Sigmoid colon (tissue), 7 donors: ENCODE results near the gene AHNAK. TPM values are rescaled to one million over a fixed set of nuclear protein-coding genes. Genes with fewer than 3 reads are reported as not detected.

ENCODE experiments used
- DNase-seq: peaks from one replicate; pipeline ENCODE4 v3.0.0-alpha.2; 2019
- H3K27ac ChIP-seq, 4 donors: fragments of 200-600 bp; sonication (generic); one replicate each; pipeline ENCODE4 v1.5.1; 2016 to 2019; ENCODE audit warnings: mild to moderate bottlenecking in 1 of 4
- H3K27me3 ChIP-seq, 3 donors: fragments of 200-600 bp; sonication (generic); one replicate each; pipeline ENCODE4 v1.5.1; 2019; ENCODE audit warnings: mild to moderate bottlenecking in 1 of 3
- H3K36me3 ChIP-seq, 4 donors: fragments of 200-600 bp; sonication (generic); one replicate each; pipeline ENCODE4 v1.5.1; 2016 to 2019
- H3K4me1 ChIP-seq, 4 donors: fragments of 200-600 bp; sonication (generic); one replicate each; pipeline ENCODE4 v1.5.1; 2017 to 2019
- H3K4me3 ChIP-seq, 4 donors: fragments of 200-600 bp; sonication (generic); one replicate each; pipeline ENCODE4 v1.5.1; 2017 to 2019; ENCODE audit warnings: mild to moderate bottlenecking in 2 of 4, moderate library complexity in 1 of 4
- H3K9me3 ChIP-seq, 4 donors: fragments of 200-600 bp in 3 of 4; sonication (generic) in 3 of 4; one replicate each; pipeline versions ENCODE4 v1.5.1 to v1.6.1; 2013 to 2019
- CTCF ChIP-seq, 4 experiments: fragments of 450-650 bp in 3 of 4; fragments of 200-600 bp in 1 of 4; IDR thresholded peaks; one replicate each; pipeline ENCODE4 v1.5.1; 2016 to 2019; ENCODE audit warnings: antibody characterized with exemption in 4 of 4, mild to moderate bottlenecking in 3 of 4, moderate library complexity in 2 of 4
- EP300 ChIP-seq, 4 donors: sonication (generic); formaldehyde crosslinking; IDR thresholded peaks; one replicate each; pipeline ENCODE4 v1.6.1; 2017; ENCODE audit warnings: antibody characterized with exemption in 4 of 4
- POLR2A ChIP-seq, 2 donors: fragments of 450-650 bp; IDR thresholded peaks; one replicate each; pipeline ENCODE4 v1.6.1; 2016; ENCODE audit warnings: antibody characterized with exemption in 2 of 2, mild to moderate bottlenecking in 2 of 2, moderate library complexity in 2 of 2
- POLR2AphosphoS5 ChIP-seq, 4 donors: sonication (generic); formaldehyde crosslinking; IDR thresholded peaks; one replicate each; pipeline ENCODE4 v1.6.1; 2017; ENCODE audit warnings: antibody characterized with exemption in 4 of 4
- WGBS, 2 donors: extraction: QIAGEN DNeasy Blood & Tissue Kit; methylation state at CpG; one replicate each; pipeline ENCODE4 v1.1.7; 2013; 5-methylcytosine and 5-hydroxymethylcytosine counted together
- intact Hi-C: fragments of 100-400 bp; cut with DNase I; formaldehyde crosslinking; loops from one replicate; pipeline ENCODE4 v1.15.1; 2023
- polyA plus RNA-seq, 3 donors: library from polyadenylated mRNA; stranded (reverse); fragments of 200-250 nt; gene quantifications; one replicate each; pipeline ENCODE4 v1.2.3, GENCODE V29; 2013
- total RNA-seq, 4 donors: library from RNA; depleted of rRNA; stranded (reverse); fragments of >200 nt; gene quantifications; one replicate each; pipeline ENCODE4 v1.1.0, GENCODE V29; 2016
- donor health status: healthy with polysubstance abuse.
- donor health status: Bipolar disorder and iron deficiency.
- donor health status: healthy.

Gene AHNAK
- total and polyA plus RNA-seq, 7 donors: 82.3 to 1,294 (median 751) TPM

DNA sequence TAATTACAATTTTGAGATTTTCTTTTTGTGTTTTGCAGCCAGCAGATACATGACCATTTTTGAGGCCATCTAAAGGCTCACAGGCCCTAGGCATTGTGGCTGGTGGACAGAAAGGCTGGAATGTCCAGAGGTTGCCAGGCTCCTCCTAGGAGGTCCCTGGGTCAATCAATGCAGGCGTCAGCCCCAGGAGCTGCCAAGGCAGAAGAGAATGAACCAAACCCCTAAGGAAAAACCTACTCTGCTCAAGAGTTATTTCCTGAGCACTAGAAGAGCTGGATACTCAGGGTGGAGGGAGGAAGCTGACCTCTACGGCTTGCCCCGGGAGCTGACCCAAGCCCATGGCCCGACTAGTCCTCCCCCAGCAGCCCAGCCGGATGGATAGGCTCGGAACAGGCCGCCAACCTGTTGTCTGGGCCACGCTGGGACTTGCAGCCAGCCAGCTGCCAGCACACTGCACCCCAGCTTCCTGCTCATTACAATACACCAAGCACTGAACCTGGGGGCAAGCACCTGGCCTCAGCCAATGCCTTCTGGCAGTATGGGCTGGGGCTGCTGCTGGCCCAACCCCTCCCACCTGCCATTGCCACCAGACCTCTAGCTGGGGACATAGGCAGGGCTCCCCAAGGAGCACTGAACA, 133.4 kb downstream of the AHNAK start:
- H3K27me3 ChIP-seq: no peaks in the 10 kb centered on the region
- H3K36me3 ChIP-seq: no peaks in the 10 kb centered on the region
- peaks cover 0 to 7% (median 5%) of the 10 kb centered on the region in 4 donors for H3K4me1 ChIP-seq
- intact Hi-C loops: no loop called here
- H3K4me3 ChIP-seq: no peak overlapping the region
- H3K27ac ChIP-seq: no peak overlapping the region
- no peaks in the 10 kb centered on the region for H3K9me3 ChIP-seq
- 81 to 89% methylated on average over 8 of the region's 8 CpGs for WGBS, 2 donors
- TF ChIP-seq CTCF (IDR thresholded peaks at IDR 0.05) (no peak), POLR2A (IDR thresholded peaks at IDR 0.05) (no peak), POLR2AphosphoS5 (IDR thresholded peaks at IDR 0.05) (no peak), EP300 (IDR thresholded peaks at IDR 0.05) (no peak)
- no peak for DNase-seq

DNA sequence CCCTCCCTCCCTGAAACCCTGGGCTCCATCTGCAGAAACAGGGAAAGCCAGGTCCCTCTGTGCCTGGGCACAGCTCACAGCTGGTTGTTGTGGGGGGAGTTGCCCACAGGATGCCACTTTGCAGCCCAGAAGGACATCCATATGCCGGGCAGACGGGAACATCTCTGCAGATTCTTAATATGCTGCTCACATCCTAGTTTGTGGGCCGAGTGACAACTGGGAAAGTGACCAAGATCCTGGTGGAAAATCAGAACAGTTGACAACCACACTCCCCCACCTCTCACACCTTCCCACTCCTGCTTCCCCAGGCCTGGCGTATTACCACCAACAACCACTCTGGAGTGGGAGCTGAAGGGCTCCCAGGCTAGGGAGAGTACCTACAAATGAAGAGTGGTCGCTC, 135.1 kb downstream of the AHNAK start:
- no peaks in the 10 kb centered on the region for H3K27me3 ChIP-seq
- H3K4me1 ChIP-seq: no peaks in the 10 kb centered on the region
- intact Hi-C loops: no loop called here
- no peak overlapping the region for H3K4me3 ChIP-seq
- no peak for DNase-seq
- WGBS, 2 donors: 90% methylated on average over 5 of the region's 5 CpGs
- H3K27ac ChIP-seq: no peak overlapping the region
- H3K9me3 ChIP-seq: no peaks in the 10 kb centered on the region
- H3K36me3 ChIP-seq: no peaks in the 10 kb centered on the region
- TF ChIP-seq POLR2AphosphoS5 (IDR thresholded peaks at IDR 0.05) (no peak), POLR2A (IDR thresholded peaks at IDR 0.05) (no peak), EP300 (IDR thresholded peaks at IDR 0.05) (no peak), CTCF (IDR thresholded peaks at IDR 0.05) (no peak)

DNA sequence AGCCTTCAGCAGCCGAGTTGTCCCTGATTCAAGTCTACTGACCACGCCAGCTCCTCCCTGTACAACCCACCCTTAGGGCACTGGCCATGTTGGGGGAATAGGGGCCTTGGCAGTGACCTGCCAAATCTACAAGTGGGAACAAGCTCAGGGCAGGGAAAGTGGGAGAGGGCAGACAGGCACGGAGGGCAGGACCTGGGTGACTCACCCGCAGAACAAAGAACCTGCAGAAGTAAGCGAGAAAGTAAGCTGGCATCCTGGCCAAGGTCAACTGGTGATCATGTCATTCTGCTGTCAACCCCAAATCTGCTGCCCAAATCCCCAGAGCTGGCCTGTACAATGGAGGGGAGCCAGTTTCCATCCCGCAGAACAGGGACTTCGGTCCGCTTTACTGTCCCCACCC, 135.6 kb downstream of the AHNAK start:
- Histone ChIP-seq H3K9me3 (no peaks in the 10 kb centered on the region), H3K4me1 (no peaks in the 10 kb centered on the region), H3K36me3 (no peaks in the 10 kb centered on the region), H3K27ac (no peak overlapping the region), H3K27me3 (no peaks in the 10 kb centered on the region), H3K4me3 (no peak overlapping the region)
- WGBS, 2 donors: 86 to 91% methylated on average over 8 of the region's 8 CpGs
- TF ChIP-seq EP300 (IDR thresholded peaks at IDR 0.05) (no peak), POLR2A (IDR thresholded peaks at IDR 0.05) (no peak), POLR2AphosphoS5 (IDR thresholded peaks at IDR 0.05) (no peak), CTCF (IDR thresholded peaks at IDR 0.05) (no peak)
- intact Hi-C loops: no loop called here
- DNase-seq: no peak

DNA sequence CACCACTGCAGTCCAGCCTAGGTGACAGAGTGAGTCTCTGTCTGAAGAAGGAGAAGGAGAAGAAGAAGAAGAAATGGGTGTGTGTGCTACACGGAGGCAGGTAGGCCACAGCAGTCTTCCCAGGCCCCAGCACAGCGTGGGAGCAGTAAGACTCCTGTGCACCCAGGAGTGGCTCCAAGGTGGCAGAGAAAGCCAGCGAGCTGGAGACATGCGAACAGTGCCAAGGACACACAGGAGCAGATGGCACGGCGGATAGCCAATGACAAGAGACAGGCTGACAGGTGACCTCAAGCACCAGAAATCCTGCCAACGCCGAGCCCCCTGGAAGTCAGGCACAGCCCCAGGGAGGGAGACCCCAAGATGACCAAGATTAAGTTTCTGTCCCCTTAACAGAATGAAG, 136.8 kb downstream of the AHNAK start:
- intact Hi-C loops: no loop called here
- DNase-seq: no peak
- Histone ChIP-seq H3K9me3 (no peaks in the 10 kb centered on the region), H3K27me3 (no peaks in the 10 kb centered on the region), H3K4me1 (no peaks in the 10 kb centered on the region), H3K27ac (no peak overlapping the region), H3K4me3 (no peak overlapping the region), H3K36me3 (no peaks in the 10 kb centered on the region)
- TF ChIP-seq CTCF (IDR thresholded peaks at IDR 0.05): no peak
- no peak for TF ChIP-seq POLR2AphosphoS5 (IDR thresholded peaks at IDR 0.05)
- TF ChIP-seq POLR2A (IDR thresholded peaks at IDR 0.05): no peak
- no peak for TF ChIP-seq EP300 (IDR thresholded peaks at IDR 0.05)
- WGBS, 2 donors: 91 to 95% methylated on average over 8 of the region's 8 CpGs

GRCh38 chr11:62406034-62406433, 140.6 kb downstream of the AHNAK start:
- WGBS, 2 donors: 34 to 63% methylated on average over 4 of the region's 4 CpGs
- H3K27ac ChIP-seq: no peak overlapping the region
- intact Hi-C loops: no loop called here

More at GRCh38 chr11:62406034-62406433, 140.6 kb downstream of the AHNAK start:
- Histone ChIP-seq H3K9me3 (no peaks in the 10 kb centered on the region), H3K4me3 (no peak overlapping the region), H3K36me3 (no peaks in the 10 kb centered on the region), H3K27me3 (no peaks in the 10 kb centered on the region), H3K4me1 (peaks cover 0 to 29% (median 27%) of the 10 kb centered on the region in 4 donors)
- TF ChIP-seq EP300 (IDR thresholded peaks at IDR 0.05) (no peak), POLR2AphosphoS5 (IDR thresholded peaks at IDR 0.05) (no peak), CTCF (IDR thresholded peaks at IDR 0.05) (no peak), POLR2A (IDR thresholded peaks at IDR 0.05) (no peak)
- no peak for DNase-seq
